Measurements from ENCODE around the gene SDK1. TPM values are rescaled to one million over a fixed set of nuclear protein-coding genes. Genes with fewer than 3 reads are reported as not detected.

Gene SDK1
- total and polyA plus RNA-seq, 2 experiments from 2014 or later: 2.1 to 10.0 TPM

- no peak for TF ChIP-seq REST (IDR thresholded peaks at IDR 0.05; ENCODE audit: unreplicated experiment)
Measured at GRCh38 chr7:3859431-3859830, 558.4 kb downstream of the SDK1 start (continued).

GRCh38 chr7:3860932-3861331, 559.9 kb downstream of the SDK1 start:
- H3K27me3 Mint-ChIP-seq (ENCODE audit: insufficient read depth, low read depth, poor library complexity): no peaks in the 10 kb centered on the region
- TF ChIP-seq CREB1 (CRISPR knock-in tag; IDR thresholded peaks at IDR 0.05; ENCODE audit: low read depth) (no peak), ETS1 (IDR thresholded peaks at IDR 0.05) (no peak), REST (IDR thresholded peaks at IDR 0.05; ENCODE audit: unreplicated experiment) (no peak), CTCF (conservative IDR thresholded peaks at IDR 0.05; ENCODE audit: low read depth in 2 of 2) (no peak), EZH2 (IDR thresholded peaks at IDR 0.05; ENCODE audit: low read depth, unreplicated experiment) (no peak), STAT1 (IDR thresholded peaks at IDR 0.05; ENCODE audit: unreplicated experiment) (no peak), JUNB (IDR thresholded peaks at IDR 0.05; ENCODE audit: unreplicated experiment) (no peak), ZNF462 (CRISPR knock-in tag; IDR thresholded peaks at IDR 0.05) (no peak)

More at GRCh38 chr7:3860932-3861331, 559.9 kb downstream of the SDK1 start:
- Histone ChIP-seq H3F3A (replicated peaks; ENCODE audit: low read depth) (no peaks in the 10 kb centered on the region), H3K4me3 (no peak overlapping the region), H3K9me2 (ENCODE audit: insufficient read depth) (peaks cover 4% of the 10 kb centered on the region; the same call in 1 of the 2 replicates), H3K4me1 (ENCODE audit: insufficient read depth) (peaks cover 16% of the 10 kb centered on the region), H3K79me2 (replicated peaks; ENCODE audit: insufficient read depth) (no peaks in the 10 kb centered on the region), H2AFZ (no peak overlapping the region), H3K36me3 (ENCODE audit: insufficient read depth) (no peaks in the 10 kb centered on the region), H3K27ac (ENCODE audit: low read depth) (no peak overlapping the region), H4K20me1 (replicated peaks; ENCODE audit: insufficient read depth) (no peaks in the 10 kb centered on the region), H3K4me2 (no peak overlapping the region), H3K27me3 (ENCODE audit: insufficient read depth) (no peaks in the 10 kb centered on the region)
- H3K27ac Mint-ChIP-seq: no peak overlapping the region
- H3K4me1 Mint-ChIP-seq: peaks cover 21% of the 10 kb centered on the region
- H3K9me3 Mint-ChIP-seq: no peaks in the 10 kb centered on the region; the same call in 2 of the 3 replicates
- peaks cover 3% of the 10 kb centered on the region; the same call in 1 of the 3 replicates for H3K36me3 Mint-ChIP-seq (ENCODE audit: low read depth)
- ATAC-seq: no peak
- no peak overlapping the region for H3K4me3 Mint-ChIP-seq
- DNase-seq (ENCODE audit: low spot score): no peak

All from GM23338 (cell line).